ENCODE data around the gene ITPR1. TPM values are rescaled to one million over a fixed set of nuclear protein-coding genes. Genes with fewer than 3 reads are reported as not detected.
A peak's percentile ranks its signal among the peaks of the same experiment; 100 is the strongest.

The ITPR1 gene
- total and polyA plus RNA-seq, 5 experiments from 2014 or later = 8.3 to 80.4 (median 10.6) TPM

DNA sequence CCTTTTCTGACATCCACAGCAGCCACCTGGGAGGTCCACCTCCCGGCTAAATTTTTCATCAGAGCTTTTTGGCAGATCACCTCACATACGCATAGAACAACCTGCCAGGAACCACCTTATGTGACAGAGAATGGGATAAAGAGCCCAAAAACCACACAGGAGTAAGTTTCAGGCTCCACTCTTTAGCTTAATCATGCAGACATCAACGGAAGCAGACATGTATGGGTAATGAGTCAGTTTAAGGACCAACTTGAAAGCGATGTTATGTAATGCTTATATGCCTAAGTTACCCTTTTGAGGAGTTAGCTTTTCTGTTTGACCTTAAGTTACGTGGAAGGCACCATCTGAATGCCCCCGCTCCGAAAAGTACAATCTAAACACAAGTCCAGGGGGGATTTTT lies 302.8 kb downstream of the ITPR1 start:
- H3K9me3 Mint-ChIP-seq = peaks cover 0 to 10% (median 0%) of the 10 kb centered on the region in 9 donors
- no peaks in the 10 kb centered on the region for H3K27me3 Mint-ChIP-seq
- H3K4me3 Mint-ChIP-seq = no peak overlapping the region
- H3K4me1 Mint-ChIP-seq = peaks cover 0 to 4% (median 0%) of the 10 kb centered on the region in 4 donors
- DNase-seq = no peak
- no peak for ATAC-seq
- peaks cover 17 to 86% (median 58%) of the 10 kb centered on the region in 3 donors for H3K36me3 Mint-ChIP-seq
- peak overlapping the region in 1 of 10 donors; percentile 19 for H3K27ac Mint-ChIP-seq
- POLR2A ChIA-PET = no interaction called here

GRCh38 chr3:4797201-4797705 lies 304.1 kb downstream of the ITPR1 start:
- DNase-seq = no peak
- no peak overlapping the region for H3K4me3 Mint-ChIP-seq
- no peaks in the 10 kb centered on the region for H3K27me3 Mint-ChIP-seq
- POLR2A ChIA-PET = no interaction called here
- H3K4me1 Mint-ChIP-seq = peaks cover 0 to 4% (median under 1%) of the 10 kb centered on the region in 4 donors
- H3K27ac Mint-ChIP-seq = no peak overlapping the region
- H3K9me3 Mint-ChIP-seq = peaks cover 0 to 10% (median 0%) of the 10 kb centered on the region in 9 donors
- H3K36me3 Mint-ChIP-seq = peaks cover 17 to 83% (median 54%) of the 10 kb centered on the region in 3 donors
- ATAC-seq = no peak

DNA sequence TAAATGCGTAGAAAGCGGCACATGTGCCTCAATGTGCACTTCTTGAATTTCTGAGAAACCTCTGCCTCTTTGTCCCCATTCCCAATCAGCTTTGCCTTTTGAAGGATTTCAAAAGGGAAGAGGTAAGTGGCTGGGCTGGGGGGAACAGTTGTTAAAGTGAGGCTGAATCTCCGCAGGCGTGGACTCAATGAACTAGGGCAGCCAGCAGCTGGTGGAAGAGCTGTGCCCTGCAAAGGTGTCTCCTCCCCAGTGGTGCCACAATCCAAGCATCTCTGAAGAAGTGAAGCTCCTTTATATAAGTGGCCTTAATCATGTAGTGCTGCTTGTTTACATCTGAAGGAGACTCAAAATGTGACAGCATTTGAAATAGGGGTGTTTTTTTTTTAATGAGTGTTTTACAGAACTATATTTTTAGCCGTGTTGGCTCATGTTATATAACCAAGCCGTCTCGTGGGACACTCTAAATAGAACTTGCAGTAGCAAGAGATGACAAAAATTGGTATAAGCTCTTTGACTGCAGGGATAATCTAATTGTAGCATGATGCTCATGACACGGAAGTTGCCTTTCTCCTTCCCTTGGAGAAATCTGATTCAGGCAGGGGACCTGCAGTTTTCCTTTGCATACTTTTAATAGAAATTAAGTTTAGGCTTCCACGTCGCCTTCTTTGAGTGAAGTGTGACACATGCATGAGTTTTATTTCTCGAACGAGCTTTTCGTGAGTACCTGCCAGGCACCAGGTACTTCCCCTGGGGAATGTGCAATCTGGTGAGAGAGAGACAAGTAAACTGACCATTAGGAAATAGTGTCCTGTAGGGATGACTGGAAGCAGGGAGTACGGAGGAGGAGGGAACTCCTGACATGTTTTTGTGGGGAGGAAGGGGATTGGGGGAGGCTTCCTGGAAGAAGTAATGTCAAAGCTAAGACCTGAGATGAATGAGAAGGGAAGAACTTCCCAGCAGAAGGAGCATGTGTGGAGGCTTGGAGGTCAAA lies 306.4 kb downstream of the ITPR1 start:
- ATAC-seq (no peak), DNase-seq (no peak)
- Mint-ChIP-seq H3K9me3 (peaks cover 0 to 10% (median 0%) of the 10 kb centered on the region in 9 donors), H3K36me3 (peaks cover 20 to 84% (median 54%) of the 10 kb centered on the region in 3 donors), H3K4me1 (peaks cover 0 to 6% (median 5%) of the 10 kb centered on the region in 4 donors), H3K27me3 (no peaks in the 10 kb centered on the region), H3K27ac (peak overlapping the region in 1 of 10 donors; percentile 32), H3K4me3 (no peak overlapping the region)
- POLR2A ChIA-PET = no interaction called here

GRCh38 chr3:4800595-4800994 lies 307.4 kb downstream of the ITPR1 start:
- H3K36me3 Mint-ChIP-seq = peaks cover 21 to 86% (median 49%) of the 10 kb centered on the region in 3 donors
- no peak for DNase-seq
- H3K27me3 Mint-ChIP-seq = no peaks in the 10 kb centered on the region
- H3K4me3 Mint-ChIP-seq = no peak overlapping the region
- POLR2A ChIA-PET = no interaction called here
- no peak for ATAC-seq
- H3K4me1 Mint-ChIP-seq = peaks cover 0 to 8% (median 6%) of the 10 kb centered on the region in 4 donors
- H3K27ac Mint-ChIP-seq = peak overlapping the region in 2 of 10 donors; percentile 17 to 29
- peaks cover 0 to 10% (median 0%) of the 10 kb centered on the region in 9 donors for H3K9me3 Mint-ChIP-seq

DNA sequence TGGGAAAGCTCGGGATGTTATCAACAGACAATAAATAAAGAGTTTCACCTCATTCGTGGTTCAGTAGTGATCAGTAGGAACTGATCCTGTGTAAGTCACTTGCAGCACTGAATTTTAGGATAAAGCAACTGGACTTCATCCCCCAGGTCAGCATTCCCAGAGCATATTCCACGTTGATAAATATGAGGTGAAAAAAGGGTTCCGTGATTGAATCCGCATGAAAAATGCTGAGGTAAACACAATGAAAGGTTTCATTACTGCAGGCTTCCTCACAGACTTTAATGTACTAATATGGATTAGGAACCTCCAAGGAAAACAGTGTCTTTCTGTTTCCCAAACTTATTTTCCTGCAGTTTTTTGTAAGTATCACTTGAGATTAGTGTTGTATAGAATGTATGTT lies 308.7 kb downstream of the ITPR1 start:
- H3K4me3 Mint-ChIP-seq = no peak overlapping the region
- peaks cover 0 to 6% (median 0%) of the 10 kb centered on the region in 9 donors for H3K9me3 Mint-ChIP-seq
- peaks cover 18 to 85% (median 40%) of the 10 kb centered on the region in 3 donors for H3K36me3 Mint-ChIP-seq
- peak overlapping the region in 4 of 10 donors; percentile 7 to 73 (median 44) for H3K27ac Mint-ChIP-seq
- POLR2A ChIA-PET = no interaction called here
- H3K27me3 Mint-ChIP-seq = no peaks in the 10 kb centered on the region
- DNase-seq = no peak
- no peak for ATAC-seq
- peaks cover 0 to 8% (median 6%) of the 10 kb centered on the region in 4 donors for H3K4me1 Mint-ChIP-seq

DNA sequence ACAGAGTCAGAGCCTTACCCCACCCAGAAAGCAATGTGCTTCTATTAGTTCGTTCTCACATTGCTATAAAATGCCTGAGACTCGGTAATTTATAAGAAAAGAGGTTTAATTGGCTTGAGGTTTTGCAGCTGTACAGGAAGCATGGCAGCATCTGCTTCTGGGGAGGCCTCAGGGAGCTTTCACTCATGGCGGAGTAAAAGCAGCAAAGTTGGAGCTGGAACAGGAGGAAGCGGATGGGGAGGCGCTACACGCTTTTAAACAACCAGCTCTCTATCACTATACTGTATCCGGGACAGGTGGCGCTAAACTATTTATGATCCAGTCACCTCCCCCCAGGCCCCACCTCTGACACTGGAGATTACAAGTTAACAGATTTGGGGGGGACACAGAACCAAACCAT lies 309.8 kb downstream of the ITPR1 start:
- Mint-ChIP-seq H3K36me3 (peaks cover 17 to 85% (median 30%) of the 10 kb centered on the region in 3 donors), H3K9me3 (no peaks in the 10 kb centered on the region), H3K4me3 (no peak overlapping the region), H3K4me1 (peaks cover 0 to 8% (median 7%) of the 10 kb centered on the region in 4 donors), H3K27ac (peak overlapping the region in 1 of 10 donors; percentile 67), H3K27me3 (no peaks in the 10 kb centered on the region)
- no peak for ATAC-seq
- DNase-seq = no peak
- POLR2A ChIA-PET = no interaction called here

- POLR2A ChIA-PET = no interaction called here
- Mint-ChIP-seq H3K27ac (peak overlapping the region in 6 of 10 donors; percentile 14 to 62 (median 46)), H3K4me3 (peak overlapping the region in 2 of 10 donors; percentile 6 to 30), H3K36me3 (peaks cover 17 to 85% (median 29%) of the 10 kb centered on the region in 3 donors), H3K4me1 (peaks cover 0 to 8% (median 7%) of the 10 kb centered on the region in 4 donors), H3K9me3 (no peaks in the 10 kb centered on the region), H3K27me3 (no peaks in the 10 kb centered on the region)
- DNase-seq = no peak
- ATAC-seq = no peak
These were observed 311.3 kb downstream of the ITPR1 start for GRCh38 chr3:4804161-4805058.

DNA sequence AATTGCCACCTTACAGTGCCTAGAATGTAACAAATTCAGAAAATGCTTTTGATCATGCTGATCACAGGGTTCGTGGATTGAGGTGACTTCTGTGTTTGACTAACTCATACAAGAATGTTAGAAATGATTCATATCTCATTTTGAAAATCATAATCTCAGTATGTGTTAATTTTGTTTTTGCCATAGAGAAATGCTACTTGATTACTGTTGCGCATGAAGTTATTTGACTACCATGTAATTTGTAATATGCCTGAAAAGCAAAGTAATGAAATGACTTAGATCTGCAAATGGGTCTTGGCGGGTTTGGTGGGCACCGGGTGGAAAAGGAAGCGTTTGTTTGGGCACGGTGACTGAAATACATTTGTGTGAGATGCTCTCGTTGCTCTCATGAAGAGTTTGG lies 312.5 kb downstream of the ITPR1 start:
- ATAC-seq (no peak), DNase-seq (no peak)
- peaks cover 15 to 76% (median 22%) of the 10 kb centered on the region in 3 donors for H3K36me3 Mint-ChIP-seq
- POLR2A ChIA-PET = no interaction called here
- no peak overlapping the region for H3K4me3 Mint-ChIP-seq
- H3K9me3 Mint-ChIP-seq = no peaks in the 10 kb centered on the region
- peak overlapping the region in 2 of 10 donors; percentile 20 to 71 for H3K27ac Mint-ChIP-seq
- peaks cover 0 to 8% (median 7%) of the 10 kb centered on the region in 4 donors for H3K4me1 Mint-ChIP-seq
- H3K27me3 Mint-ChIP-seq = no peaks in the 10 kb centered on the region

DNA sequence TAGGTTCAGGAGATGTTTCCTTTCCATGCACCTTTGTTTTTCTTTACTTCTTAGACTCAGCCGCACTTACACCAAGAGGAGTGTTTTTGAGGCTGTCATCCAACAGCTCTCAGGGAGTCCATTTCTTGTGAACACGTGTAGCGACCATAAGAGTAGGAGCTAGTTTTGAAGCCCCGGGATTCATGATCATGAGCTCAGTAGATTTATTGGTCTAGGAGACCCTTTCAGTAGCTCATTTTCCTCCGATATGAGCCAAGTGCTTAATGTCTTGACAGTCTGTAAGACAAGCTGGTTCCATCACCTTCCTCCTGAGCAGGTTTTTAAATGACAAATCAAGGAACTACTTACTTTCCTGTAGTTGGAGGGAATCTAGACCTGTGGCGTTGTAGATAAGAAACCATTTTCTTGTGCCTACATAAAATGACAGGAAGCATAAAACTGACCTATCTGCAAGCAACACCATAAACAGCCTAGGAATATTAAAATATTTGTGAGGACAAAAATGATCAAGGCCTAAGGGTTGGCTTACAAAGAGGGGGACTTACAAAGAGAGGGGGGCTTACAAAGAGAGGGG lies 313.5 kb downstream of the ITPR1 start:
- H3K4me3 Mint-ChIP-seq = no peak overlapping the region
- POLR2A ChIA-PET = no interaction called here
- no peaks in the 10 kb centered on the region for H3K27me3 Mint-ChIP-seq
- H3K27ac Mint-ChIP-seq = peak overlapping the region in 1 of 10 donors; percentile 20
- no peaks in the 10 kb centered on the region for H3K9me3 Mint-ChIP-seq
- peaks cover 0 to 8% (median 6%) of the 10 kb centered on the region in 4 donors for H3K4me1 Mint-ChIP-seq
- DNase-seq = no peak
- ATAC-seq = no peak
- peaks cover 15 to 72% (median 16%) of the 10 kb centered on the region in 3 donors for H3K36me3 Mint-ChIP-seq

DNA sequence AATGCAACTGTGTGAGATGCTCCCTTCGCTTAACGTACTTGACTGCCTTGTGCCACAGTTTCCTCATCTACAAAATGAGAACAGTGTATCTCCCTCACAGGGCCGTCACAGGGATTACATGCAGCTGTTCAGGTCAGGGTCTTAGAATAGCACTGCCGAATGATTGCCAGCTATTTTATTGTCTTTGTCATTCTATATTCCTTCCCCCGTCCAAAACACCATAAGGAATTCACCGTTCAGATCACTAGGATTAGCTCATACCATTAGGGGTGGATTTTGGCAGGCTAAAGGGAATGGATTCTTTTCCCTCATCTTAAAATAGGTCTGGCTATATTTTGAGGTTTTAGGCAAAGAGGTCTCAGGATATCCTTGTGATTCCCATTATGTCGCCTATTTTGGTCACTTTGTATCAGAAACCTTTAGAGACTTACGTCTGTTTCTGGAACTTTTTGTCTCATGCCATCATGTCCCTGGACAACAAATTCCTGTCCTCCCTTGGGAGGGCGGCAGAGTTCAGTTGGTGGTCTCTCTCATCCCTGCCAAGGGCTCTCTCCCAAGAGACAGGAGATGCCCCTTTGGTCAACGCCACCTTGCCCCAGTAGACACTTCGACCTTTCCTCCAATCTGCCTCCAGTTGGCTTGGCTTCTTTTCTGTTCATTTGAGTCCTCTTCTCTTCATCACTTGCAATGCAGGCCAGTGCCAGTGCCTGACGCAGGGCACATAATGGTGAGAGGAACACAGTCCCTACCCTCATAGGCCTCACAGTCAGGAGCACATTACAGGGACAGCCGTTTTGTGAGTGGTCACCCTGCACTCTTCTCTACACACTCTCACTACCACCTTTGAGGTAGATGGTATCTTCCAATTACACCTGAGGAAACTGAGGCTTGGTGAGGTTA lies 314.5 kb downstream of the ITPR1 start:
- H3K4me3 Mint-ChIP-seq = no peak overlapping the region
- H3K36me3 Mint-ChIP-seq = peaks cover 9 to 72% (median 11%) of the 10 kb centered on the region in 3 donors
- H3K27ac Mint-ChIP-seq = peak overlapping the region in 4 of 10 donors; percentile 3 to 80 (median 40)
- no peaks in the 10 kb centered on the region for H3K27me3 Mint-ChIP-seq
- ATAC-seq = no peak
- no peak for DNase-seq
- H3K4me1 Mint-ChIP-seq = peaks cover 0 to 8% (median 5%) of the 10 kb centered on the region in 4 donors
- POLR2A ChIA-PET = no interaction called here
- H3K9me3 Mint-ChIP-seq = no peaks in the 10 kb centered on the region

DNA sequence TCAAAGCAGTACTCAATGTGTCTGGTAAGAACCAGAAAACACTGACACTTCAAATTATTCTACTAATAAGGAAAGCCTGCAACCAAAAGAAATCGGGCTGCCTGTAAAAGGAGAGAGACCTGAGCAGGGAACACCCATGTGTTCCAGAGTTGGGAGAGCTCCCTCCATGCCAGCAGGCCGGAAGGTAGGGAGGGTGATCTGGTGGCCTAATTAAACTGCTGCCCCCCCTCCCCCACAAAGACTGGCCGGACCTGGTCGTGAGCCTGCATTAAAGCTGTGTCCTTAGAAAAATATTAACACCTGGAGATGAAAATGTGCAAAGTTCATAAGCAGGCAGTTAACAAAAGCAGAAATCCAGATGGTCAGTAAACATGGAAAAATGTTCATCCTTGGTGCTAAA lies 315.5 kb downstream of the ITPR1 start:
- no peak for DNase-seq
- H3K27ac Mint-ChIP-seq = peak overlapping the region in 1 of 10 donors; percentile 44
- H3K9me3 Mint-ChIP-seq = no peaks in the 10 kb centered on the region
- peaks cover 0 to 8% (median 5%) of the 10 kb centered on the region in 4 donors for H3K4me1 Mint-ChIP-seq
- H3K4me3 Mint-ChIP-seq = no peak overlapping the region
- POLR2A ChIA-PET = no interaction called here
- no peak for ATAC-seq
- H3K36me3 Mint-ChIP-seq = peaks cover 6 to 74% (median 15%) of the 10 kb centered on the region in 3 donors
- H3K27me3 Mint-ChIP-seq = no peaks in the 10 kb centered on the region

All from naive thymus-derived CD8-positive, alpha-beta T cell (primary cell).